Caco-2 (cell line): Measurements from ENCODE around the gene ABCB4. TPM values are rescaled to one million over a fixed set of nuclear protein-coding genes. Genes with fewer than 3 reads are reported as not detected.
"Not testable (repeated sequence)": the region's sequence is repeated elsewhere in the genome, so short reads cannot be mapped to it uniquely, and the experiment has no call there.

Experiments used
- BruUV-seq: library from RNA; stranded (reverse); fragments of 400-500 nt; replicated peaks from 2 replicates; lab custom pipeline; 2021; lab: Mats Ljungman, UMichigan
- CTCF ChIA-PET: fragments of 300-600 bp; sonication (Branson Sonifier 250); formaldehyde crosslinking; loops from one replicate; lab custom pipeline; 2022; ENCODE audit warnings: antibody characterized with exemption; lab: Charles Lee
- POLR2A ChIA-PET: fragments of 300-600 bp; sonication (Branson Sonifier 250); formaldehyde crosslinking; loops from one replicate; lab custom pipeline; 2022; ENCODE audit warnings: antibody characterized with exemption; lab: Charles Lee
- DNase-seq, 2 experiments: peaks; one replicate each; pipeline versions ENCODE4 v3.0.0 to v3.0.0-alpha.2; 2020 to 2022
- H3K27me3 ChIP-seq: replicated peaks from 2 replicates; pipeline ENCODE4 v1.6.0; 2011; ENCODE audit warnings: low read length; ENCODE audit not compliant: control insufficient read depth, insufficient read depth
- H3K36me3 ChIP-seq: 2 replicates; pipeline ENCODE4 v1.5.1; 2011; ENCODE audit warnings: low read length; ENCODE audit not compliant: control insufficient read depth, insufficient read depth
- H3K4me1 ChIP-seq: fragments of 250-450 bp; sonication (Bioruptor Pico); 2 replicates; pipeline ENCODE4 v1.5.1; 2020; ENCODE audit warnings: mild to moderate bottlenecking
- H3K4me3 ChIP-seq: 2 replicates; pipeline ENCODE4 v1.5.1; 2011; ENCODE audit warnings: low read depth, mild to moderate bottlenecking, control low read depth, low read length
- H3K9me3 ChIP-seq: fragments of 250-450 bp; sonication (Bioruptor Pico); 2 replicates; pipeline ENCODE4 v1.5.1; 2020; ENCODE audit warnings: mild to moderate bottlenecking, moderate library complexity
- H3K27ac Mint-ChIP-seq: one replicate; pipeline ENCODE4 v1.8.0; 2022; ENCODE audit warnings: mixed read lengths; ENCODE audit not compliant: unreplicated experiment
- H3K27me3 Mint-ChIP-seq: one replicate; pipeline ENCODE4 v1.8.0; 2022; ENCODE audit warnings: mixed read lengths; ENCODE audit not compliant: insufficient read depth, unreplicated experiment
- H3K36me3 Mint-ChIP-seq: one replicate; pipeline ENCODE4 v1.8.0; 2022; ENCODE audit warnings: mild to moderate bottlenecking, mixed read lengths; ENCODE audit not compliant: insufficient read depth, unreplicated experiment
- H3K4me1 Mint-ChIP-seq: one replicate; pipeline ENCODE4 v1.8.0; 2022; ENCODE audit warnings: low read depth, mixed read lengths; ENCODE audit not compliant: unreplicated experiment
- H3K4me3 Mint-ChIP-seq: one replicate; pipeline ENCODE4 v1.8.0; 2022; ENCODE audit warnings: mild to moderate bottlenecking, moderate library complexity, mixed read lengths; ENCODE audit not compliant: unreplicated experiment
- H3K9me3 Mint-ChIP-seq: one replicate; pipeline ENCODE4 v1.8.0; 2022; ENCODE audit warnings: mixed read lengths; ENCODE audit not compliant: unreplicated experiment
- intact Hi-C: fragments of 100-400 bp; cut with micrococcal nuclease; formaldehyde crosslinking; loops from one replicate; pipeline ENCODE4 v1.10.0; 2022; ENCODE audit not compliant: unreplicated experiment
- total RNA-seq: library from RNA; stranded (reverse); gene quantifications from 2 replicates; pipeline ENCODE4 v1.2.3, GENCODE V29; 2022
- TF ChIP-seq, protein P1 (sequence below), 2 experiments: fragments of 200-600 bp in 1 of 2; IDR thresholded peaks; 1 replicate in 1 of 2; 2 replicates in 1 of 2; pipeline versions ENCODE4 v1.5.1 to v1.8.0; 2011 to 2022; ENCODE audit warnings: antibody characterized with exemption in 1 of 2, control low read depth in 1 of 2, inconsistent platforms in 1 of 2, low read depth in 1 of 2, low read length in 1 of 2, mild to moderate bottlenecking in 1 of 2, moderate library complexity in 1 of 2; ENCODE audit not compliant: insufficient read depth in 1 of 2, severe bottlenecking in 1 of 2, unreplicated experiment in 1 of 2

ABCB4 gene
- total RNA-seq, 1 experiment from 2014 or later: 0.18 TPM

DNA sequence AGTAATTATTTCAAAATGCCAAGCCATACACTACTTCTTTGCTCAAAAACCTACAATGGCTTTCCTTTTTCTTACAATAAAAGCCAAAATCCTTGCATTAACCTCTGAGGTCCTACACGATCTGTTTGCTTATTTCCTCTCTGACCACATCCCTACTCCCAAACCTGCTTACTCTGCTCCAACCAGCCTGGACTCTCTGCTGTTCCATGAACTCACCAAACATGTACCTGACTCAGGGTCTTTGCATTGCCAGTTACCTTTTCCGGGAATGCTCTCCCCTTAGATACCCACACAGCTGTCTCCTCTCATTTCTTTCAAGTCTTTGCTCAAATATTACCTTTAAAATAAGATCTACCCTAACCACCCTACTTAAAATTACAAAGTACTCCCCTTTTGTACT lies 2.3 kb downstream of the ABCB4 start:
- H3K4me3 Mint-ChIP-seq: no peak overlapping the region
- TF ChIP-seq, protein P1, sequence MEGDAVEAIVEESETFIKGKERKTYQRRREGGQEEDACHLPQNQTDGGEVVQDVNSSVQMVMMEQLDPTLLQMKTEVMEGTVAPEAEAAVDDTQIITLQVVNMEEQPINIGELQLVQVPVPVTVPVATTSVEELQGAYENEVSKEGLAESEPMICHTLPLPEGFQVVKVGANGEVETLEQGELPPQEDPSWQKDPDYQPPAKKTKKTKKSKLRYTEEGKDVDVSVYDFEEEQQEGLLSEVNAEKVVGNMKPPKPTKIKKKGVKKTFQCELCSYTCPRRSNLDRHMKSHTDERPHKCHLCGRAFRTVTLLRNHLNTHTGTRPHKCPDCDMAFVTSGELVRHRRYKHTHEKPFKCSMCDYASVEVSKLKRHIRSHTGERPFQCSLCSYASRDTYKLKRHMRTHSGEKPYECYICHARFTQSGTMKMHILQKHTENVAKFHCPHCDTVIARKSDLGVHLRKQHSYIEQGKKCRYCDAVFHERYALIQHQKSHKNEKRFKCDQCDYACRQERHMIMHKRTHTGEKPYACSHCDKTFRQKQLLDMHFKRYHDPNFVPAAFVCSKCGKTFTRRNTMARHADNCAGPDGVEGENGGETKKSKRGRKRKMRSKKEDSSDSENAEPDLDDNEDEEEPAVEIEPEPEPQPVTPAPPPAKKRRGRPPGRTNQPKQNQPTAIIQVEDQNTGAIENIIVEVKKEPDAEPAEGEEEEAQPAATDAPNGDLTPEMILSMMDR (IDR thresholded peaks at IDR 0.05; ENCODE audit: insufficient read depth in 1 of 2, low read depth in 1 of 2, low read length in 1 of 2, severe bottlenecking in 1 of 2, unreplicated experiment in 1 of 2): no peak
- intact Hi-C loops: no loop called here
- POLR2A ChIA-PET: no interaction called here
- CTCF ChIA-PET: no interaction called here
- no peak overlapping the region for H3K27ac Mint-ChIP-seq
- Histone ChIP-seq H3K4me1 (0 out of 2 replicates have a peak, but pooled peaks cover 9% of the 10 kb centered on the region), H3K9me3 (no peaks in the 10 kb centered on the region), H3K4me3 (no peak overlapping the region), H3K36me3 (no peaks in the 10 kb centered on the region), H3K27me3 (no peaks in the 10 kb centered on the region)
- H3K27me3 Mint-ChIP-seq: peaks cover 11% of the 10 kb centered on the region
- H3K4me1 Mint-ChIP-seq: no peaks in the 10 kb centered on the region
- DNase-seq: no peak
- BruUV-seq: no TSS peak
- H3K9me3 Mint-ChIP-seq: peaks cover 1% of the 10 kb centered on the region
- no peaks in the 10 kb centered on the region for H3K36me3 Mint-ChIP-seq

DNA sequence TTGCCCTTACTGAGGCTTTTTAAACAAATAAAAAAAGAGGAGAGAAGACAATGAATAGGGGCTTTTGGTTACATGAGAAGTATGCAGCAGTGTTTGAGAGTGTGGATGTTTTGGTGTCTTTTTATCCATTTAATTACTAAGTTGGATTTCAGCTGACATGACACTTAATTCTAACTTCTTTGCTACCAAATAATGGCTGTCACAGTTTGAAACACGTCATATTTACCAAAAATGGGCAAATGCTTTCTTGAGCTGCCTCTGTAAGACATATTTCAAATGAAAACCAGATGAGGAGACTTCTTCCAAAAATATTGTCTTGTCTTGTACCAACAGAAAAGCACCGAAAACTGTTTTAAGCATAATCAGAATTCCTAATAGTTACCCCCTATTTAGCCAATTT lies 4.0 kb downstream of the ABCB4 start:
- Histone ChIP-seq H3K9me3 (no peaks in the 10 kb centered on the region), H3K36me3 (no peaks in the 10 kb centered on the region), H3K4me3 (no peak overlapping the region), H3K27me3 (no peaks in the 10 kb centered on the region), H3K4me1 (0 out of 2 replicates have a peak, but pooled peaks cover 9% of the 10 kb centered on the region)
- Mint-ChIP-seq H3K27ac (no peak overlapping the region), H3K9me3 (peaks cover 9% of the 10 kb centered on the region), H3K4me1 (no peaks in the 10 kb centered on the region), H3K4me3 (no peak overlapping the region), H3K36me3 (no peaks in the 10 kb centered on the region), H3K27me3 (peaks cover 11% of the 10 kb centered on the region)
- no peak for DNase-seq
- ChIA-PET CTCF (no interaction called here), POLR2A (no interaction called here)
- intact Hi-C loops: no loop called here
- BruUV-seq: no TSS peak
- TF ChIP-seq, protein P1 (IDR thresholded peaks at IDR 0.05; ENCODE audit: insufficient read depth in 1 of 2, low read depth in 1 of 2, low read length in 1 of 2, severe bottlenecking in 1 of 2, unreplicated experiment in 1 of 2): no peak

- H3K4me3 Mint-ChIP-seq, DNase-seq, H3K9me3 Mint-ChIP-seq, H3K36me3 Mint-ChIP-seq, H3K27ac Mint-ChIP-seq, H3K4me1 Mint-ChIP-seq, H3K27me3 ChIP-seq, H3K4me3 ChIP-seq, H3K36me3 ChIP-seq, CTCF ChIA-PET, H3K4me1 ChIP-seq, H3K9me3 ChIP-seq, BruUV-seq, intact Hi-C loops, POLR2A ChIA-PET, H3K27me3 Mint-ChIP-seq: not testable (repeated sequence)
Observed at GRCh38 chr7:87469204-87469603, 6.3 kb downstream of the ABCB4 start.

GRCh38 chr7:87465534-87465880 lies 10.0 kb downstream of the ABCB4 start:
- BruUV-seq, CTCF ChIA-PET, H3K4me3 ChIP-seq: not testable (repeated sequence)

DNA sequence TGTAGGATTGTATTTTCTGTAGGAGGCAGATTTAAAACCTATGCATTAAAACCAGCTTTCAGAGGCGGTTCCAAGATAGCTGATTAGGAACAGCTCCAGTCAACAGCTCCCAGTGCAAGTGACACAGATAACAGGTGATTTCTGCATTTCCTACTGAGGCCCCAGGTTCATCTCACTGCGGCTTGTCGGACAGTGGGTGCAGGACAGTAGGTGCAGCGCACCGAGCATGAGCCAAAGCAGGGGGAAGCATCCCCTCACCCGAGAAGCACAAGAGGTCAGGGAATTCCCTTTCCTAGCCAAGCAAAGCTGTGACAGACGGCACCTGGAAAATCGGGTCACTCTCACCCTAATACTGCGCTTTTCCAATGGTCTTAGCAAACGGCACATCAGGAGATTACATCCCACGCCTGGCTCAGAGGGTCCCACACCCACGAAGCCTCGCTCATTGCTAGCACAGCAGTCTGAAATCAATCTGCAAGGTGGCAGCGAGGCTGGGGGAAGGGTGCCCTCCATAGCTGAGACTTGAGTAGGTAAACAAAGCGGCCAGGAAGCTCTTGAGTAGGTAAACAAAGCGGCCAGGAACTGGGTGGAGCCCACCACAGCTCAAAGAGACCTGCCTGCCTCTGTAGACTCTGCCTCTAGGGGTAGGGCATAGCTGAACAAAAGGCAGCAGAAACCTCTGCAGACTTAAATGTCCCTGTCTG lies 10.5 kb downstream of the ABCB4 start:
- H3K4me3 ChIP-seq: peak overlapping the region; percentile 15
- H3K27ac Mint-ChIP-seq, H3K9me3 Mint-ChIP-seq, H3K27me3 Mint-ChIP-seq, intact Hi-C loops, H3K36me3 Mint-ChIP-seq, POLR2A ChIA-PET, H3K36me3 ChIP-seq, H3K9me3 ChIP-seq, H3K27me3 ChIP-seq, H3K4me1 ChIP-seq, H3K4me1 Mint-ChIP-seq, BruUV-seq: not testable (repeated sequence)
- CTCF ChIA-PET: interaction anchor here (0.6 kb wide), 1 partner anchor 13 kb away, joined by 4 read pairs; no protein-coding TSS in a partner anchor
- peak; percentile 30 to 53 for DNase-seq
- peak overlapping the region; percentile 58 for H3K4me3 Mint-ChIP-seq

More at GRCh38 chr7:87465534-87465880, 10.0 kb downstream of the ABCB4 start:
- H3K27me3 Mint-ChIP-seq, H3K27me3 ChIP-seq, H3K9me3 ChIP-seq, H3K4me1 ChIP-seq, H3K27ac Mint-ChIP-seq, H3K36me3 ChIP-seq, DNase-seq, H3K4me1 Mint-ChIP-seq, intact Hi-C loops, POLR2A ChIA-PET, H3K36me3 Mint-ChIP-seq, H3K9me3 Mint-ChIP-seq: not testable (repeated sequence)
- H3K4me3 Mint-ChIP-seq: peak overlapping the region; percentile 58
